Mesodermal cell (in vitro differentiated cells): ENCODE results near the gene TAGAP.
"Not testable (repeated sequence)": the region's sequence is repeated elsewhere in the genome, so short reads cannot be mapped to it uniquely, and the experiment has no call there.

Experiments
- H3K27ac ChIP-seq: 2 replicates; pipeline ENCODE4 v1.7.0; 2013; ENCODE audit warnings: mild to moderate bottlenecking, low read depth, low read length, moderate library complexity; ENCODE audit not compliant: severe bottlenecking
- H3K36me3 ChIP-seq: 2 replicates; pipeline ENCODE4 v1.7.1; 2013; ENCODE audit warnings: mild to moderate bottlenecking, low read length, moderate library complexity; ENCODE audit not compliant: control insufficient read depth, insufficient read depth
- H3K4me1 ChIP-seq: one replicate; pipeline ENCODE4 v1.7.1; 2013; ENCODE audit warnings: mild to moderate bottlenecking, low read length; ENCODE audit not compliant: insufficient read depth, control insufficient read depth, poor library complexity, severe bottlenecking
- H3K4me3 ChIP-seq: 2 replicates; pipeline ENCODE4 v1.7.0; 2013; ENCODE audit warnings: low read length, control low read depth, mild to moderate bottlenecking; ENCODE audit not compliant: insufficient read depth, poor library complexity, severe bottlenecking; ENCODE audit errors: extremely low read depth
- H3K9me3 ChIP-seq: 2 replicates; pipeline ENCODE4 v1.7.1; 2013; ENCODE audit warnings: mild to moderate bottlenecking, low read length, moderate library complexity; ENCODE audit not compliant: control insufficient read depth
- WGBS, 2 experiments: methylation state at CpG; one replicate each; pipeline ENCODE4 v1.1.5; 2013; ENCODE audit warnings: missing lambda C conversion rate in 2 of 2; ENCODE audit not compliant: insufficient coverage in 2 of 2; 5-methylcytosine and 5-hydroxymethylcytosine counted together

TAGAP gene

DNA sequence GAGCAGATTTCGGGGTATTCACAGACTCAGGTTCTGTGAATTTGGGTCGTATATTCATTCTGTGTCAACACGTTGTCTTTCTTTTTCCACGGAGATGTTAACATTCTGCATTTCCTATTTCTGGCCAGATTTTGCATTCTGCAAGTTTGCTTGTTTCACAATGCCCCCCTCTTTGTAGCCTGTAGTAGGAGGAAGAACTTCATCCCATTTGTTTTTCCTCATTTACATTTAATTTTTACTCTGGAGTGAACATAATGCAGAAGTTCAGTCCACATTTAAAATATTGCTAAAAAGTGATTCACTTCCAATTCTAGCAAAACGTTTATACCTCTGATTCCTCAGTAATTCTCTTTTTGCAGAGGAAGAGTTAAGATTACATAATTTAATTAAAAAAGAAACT, 12.9 kb downstream of the TAGAP start:
- H3K27ac ChIP-seq, result no peak overlapping the region
- no peaks in the 10 kb centered on the region for H3K9me3 ChIP-seq
- 90 to 97% methylated on average over 3 of the region's 5 CpGs for WGBS, 2 experiments
- no peaks in the 10 kb centered on the region for H3K4me1 ChIP-seq
- H3K36me3 ChIP-seq, result no peaks in the 10 kb centered on the region
- H3K4me3 ChIP-seq, result no peak overlapping the region

DNA sequence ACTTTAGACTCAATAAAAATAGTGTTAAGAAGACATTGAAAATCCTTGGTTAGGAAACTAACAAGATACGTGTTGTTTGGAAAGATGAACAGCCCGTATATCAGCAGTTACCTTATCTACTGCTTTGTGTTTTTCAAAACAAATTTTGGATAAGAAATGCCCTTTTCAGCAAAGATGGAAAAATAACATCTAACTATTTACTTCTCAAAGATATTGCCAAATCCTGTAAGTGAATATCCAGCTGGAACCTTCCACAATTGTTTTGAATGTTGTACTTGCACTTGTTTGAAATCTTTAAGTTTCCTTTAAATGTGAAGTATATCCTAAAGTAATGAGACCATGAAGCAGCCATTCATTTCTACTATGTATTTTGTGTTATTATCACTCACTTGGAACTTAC, 14.6 kb downstream of the TAGAP start:
- H3K27ac ChIP-seq, result no peak overlapping the region
- H3K36me3 ChIP-seq, result no peaks in the 10 kb centered on the region
- no peak overlapping the region for H3K4me3 ChIP-seq
- H3K9me3 ChIP-seq, result no peaks in the 10 kb centered on the region
- no CpG with 5 or more reads among the region's 2 CpGs for WGBS, 2 experiments
- H3K4me1 ChIP-seq, result no peaks in the 10 kb centered on the region

DNA sequence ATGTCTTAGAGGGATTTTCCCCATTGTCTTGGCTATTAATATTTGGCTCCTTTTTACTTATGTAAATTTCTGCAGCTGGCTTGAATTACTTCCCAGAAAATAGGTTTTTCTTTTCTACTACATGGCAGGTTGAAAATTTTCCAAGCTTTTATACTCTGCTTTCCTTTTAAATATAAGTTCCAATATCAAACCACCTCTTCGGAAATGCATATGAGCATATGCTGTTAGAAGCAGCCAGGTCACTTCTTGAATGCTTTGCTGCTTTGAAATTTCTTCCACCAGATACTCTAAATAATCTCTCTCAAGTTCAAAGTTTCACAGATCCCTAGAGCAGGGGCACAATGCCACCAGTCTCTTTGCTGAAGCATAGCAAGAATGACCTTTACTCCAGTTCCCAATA, 19.6 kb downstream of the TAGAP start:
- H3K9me3 ChIP-seq, result peaks cover 12% of the 10 kb centered on the region
- not testable (repeated sequence) for H3K36me3 ChIP-seq, H3K4me1 ChIP-seq, H3K27ac ChIP-seq, H3K4me3 ChIP-seq
- 75 to 100% methylated on average over 1 of the region's 1 CpG for WGBS, 2 experiments

DNA sequence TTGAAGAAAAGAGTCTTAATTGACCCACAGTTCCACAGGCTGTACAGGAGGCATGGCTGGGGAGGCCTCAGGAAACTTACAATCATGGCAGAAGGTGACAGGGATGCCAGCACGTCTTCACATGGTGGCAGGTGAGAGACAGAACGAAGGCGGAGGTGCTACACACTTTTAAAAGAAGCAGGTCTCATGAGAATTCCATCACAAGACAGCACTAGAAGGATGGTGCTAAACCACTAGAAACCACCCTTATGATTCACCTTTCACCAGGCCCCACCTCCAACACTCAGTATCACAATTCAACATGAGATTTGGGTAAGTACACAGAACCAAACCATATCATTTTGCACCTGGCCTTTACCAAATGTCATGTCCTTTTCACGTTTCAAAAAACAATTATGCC, 20.9 kb downstream of the TAGAP start:
- 81 to 94% methylated on average over 4 of the region's 4 CpGs for WGBS, 2 experiments
- Histone ChIP-seq H3K9me3 (peaks cover 12% of the 10 kb centered on the region), H3K4me3 (no peak overlapping the region), H3K4me1 (no peaks in the 10 kb centered on the region), H3K27ac (no peak overlapping the region), H3K36me3 (no peaks in the 10 kb centered on the region)

DNA sequence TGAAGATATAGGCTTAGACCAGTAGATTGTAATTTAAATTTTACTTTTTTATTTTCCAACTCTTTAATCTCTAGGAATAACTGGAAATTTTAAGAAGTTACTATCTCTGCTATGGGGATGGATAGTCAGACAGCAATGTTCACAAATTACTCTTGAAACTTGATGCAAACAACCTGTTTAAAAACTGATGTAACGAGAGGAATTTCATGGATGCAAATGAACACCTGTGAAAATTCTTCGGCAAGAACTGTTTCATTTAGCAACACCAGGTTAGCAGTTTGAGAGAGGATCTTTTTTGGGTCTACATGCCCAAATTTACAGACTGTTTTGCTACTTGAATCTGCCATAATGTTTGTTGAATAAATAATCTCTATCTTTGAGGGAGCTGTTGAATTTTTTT, 24.8 kb downstream of the TAGAP start:
- no peak overlapping the region for H3K27ac ChIP-seq
- H3K4me3 ChIP-seq, result no peak overlapping the region
- peaks cover 18% of the 10 kb centered on the region for H3K9me3 ChIP-seq
- 77 to 91% methylated on average over 2 of the region's 2 CpGs for WGBS, 2 experiments
- H3K36me3 ChIP-seq, result no peaks in the 10 kb centered on the region
- no peaks in the 10 kb centered on the region for H3K4me1 ChIP-seq

DNA sequence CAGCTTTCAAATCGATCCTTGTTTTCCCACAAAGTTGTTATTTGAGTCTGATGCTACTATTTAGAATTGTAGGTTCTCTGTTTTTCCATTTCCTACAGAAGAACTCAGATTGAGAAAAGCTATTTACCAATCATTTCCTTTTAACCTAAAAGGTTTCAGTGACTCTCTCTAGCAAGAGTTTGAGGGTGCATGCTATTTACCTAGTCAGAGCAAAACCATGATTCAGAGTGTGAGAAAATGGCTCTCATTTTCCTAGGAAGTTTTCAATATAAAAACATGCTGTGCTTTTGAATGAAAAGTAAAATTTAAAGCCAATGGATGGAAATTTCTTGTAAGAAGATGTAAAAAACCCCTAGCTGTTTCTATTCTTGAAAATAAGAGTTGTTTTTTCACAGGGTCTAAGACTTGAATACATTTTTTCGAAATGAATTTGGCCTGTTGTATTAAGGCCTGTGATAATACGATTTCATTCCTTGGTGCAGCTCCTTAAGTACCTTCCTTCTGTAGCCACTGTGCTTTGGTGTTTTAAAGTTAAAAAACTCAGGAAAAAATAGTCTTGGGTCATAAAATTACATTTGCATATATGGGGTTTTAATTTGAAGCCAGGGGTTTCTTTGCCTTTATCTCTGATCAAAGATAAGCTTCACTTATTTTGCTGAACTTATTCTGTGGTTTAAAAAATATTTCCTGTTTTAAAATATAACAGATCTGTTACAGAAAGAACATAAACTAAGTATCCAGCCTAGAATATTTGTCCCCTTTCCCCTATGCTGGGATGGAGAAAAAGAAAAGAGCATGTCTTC, 26.8 kb downstream of the TAGAP start:
- no peak overlapping the region for H3K27ac ChIP-seq
- no peaks in the 10 kb centered on the region for H3K36me3 ChIP-seq
- WGBS, 2 experiments, result 100% methylated on average over 1 of the region's 3 CpGs; no CpG with 5 or more reads in 1 of the 2 experiments
- H3K9me3 ChIP-seq, result peaks cover 8% of the 10 kb centered on the region
- no peaks in the 10 kb centered on the region for H3K4me1 ChIP-seq
- H3K4me3 ChIP-seq, result no peak overlapping the region

DNA sequence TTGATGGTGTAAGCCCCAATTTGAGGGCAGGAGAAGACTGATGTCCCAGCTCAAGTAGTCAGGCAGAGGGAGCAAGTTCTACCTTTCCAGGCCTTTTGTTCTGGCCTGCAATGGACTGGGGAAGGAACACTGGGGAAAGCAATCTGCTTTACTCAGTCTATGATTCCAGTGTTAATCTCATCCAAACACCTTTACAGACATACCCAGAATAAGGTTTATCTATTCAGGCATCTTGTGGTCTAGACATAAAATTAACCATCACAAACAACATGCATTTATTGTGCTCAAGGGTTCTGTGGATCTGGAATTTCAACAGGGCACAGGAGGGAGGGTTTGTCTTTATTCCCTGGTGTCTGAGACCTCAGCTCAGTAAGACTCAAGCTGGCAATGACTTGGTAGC, 30.4 kb downstream of the TAGAP start:
- Histone ChIP-seq H3K9me3 (peaks cover 8% of the 10 kb centered on the region), H3K36me3 (no peaks in the 10 kb centered on the region), H3K4me3 (no peak overlapping the region), H3K4me1 (no peaks in the 10 kb centered on the region), H3K27ac (no peak overlapping the region)

DNA sequence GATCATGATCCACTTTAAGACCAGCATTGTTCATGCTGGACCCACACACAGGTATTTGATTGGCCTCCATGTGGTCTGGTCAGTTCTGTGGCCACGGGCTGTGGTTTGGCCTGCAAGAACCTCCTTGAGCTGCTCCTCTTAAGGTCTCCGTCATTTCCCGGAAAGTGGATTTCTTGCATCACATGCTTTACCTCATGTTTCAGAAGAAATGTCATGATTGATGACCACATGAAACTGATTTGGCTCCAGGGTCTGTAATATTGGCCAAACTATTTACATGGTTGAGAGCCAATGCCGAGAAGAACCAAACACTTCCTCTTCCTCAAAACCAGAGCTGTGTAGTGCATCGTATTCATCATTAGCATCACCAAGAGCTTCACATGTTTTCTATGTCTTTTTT, 31.6 kb downstream of the TAGAP start:
- peaks cover 8% of the 10 kb centered on the region for H3K9me3 ChIP-seq
- no peak overlapping the region for H3K4me3 ChIP-seq
- H3K27ac ChIP-seq, result no peak overlapping the region
- no peaks in the 10 kb centered on the region for H3K4me1 ChIP-seq
- 95 to 100% methylated on average over 3 to 5 of the region's 5 CpGs for WGBS, 2 experiments
- H3K36me3 ChIP-seq, result no peaks in the 10 kb centered on the region

DNA sequence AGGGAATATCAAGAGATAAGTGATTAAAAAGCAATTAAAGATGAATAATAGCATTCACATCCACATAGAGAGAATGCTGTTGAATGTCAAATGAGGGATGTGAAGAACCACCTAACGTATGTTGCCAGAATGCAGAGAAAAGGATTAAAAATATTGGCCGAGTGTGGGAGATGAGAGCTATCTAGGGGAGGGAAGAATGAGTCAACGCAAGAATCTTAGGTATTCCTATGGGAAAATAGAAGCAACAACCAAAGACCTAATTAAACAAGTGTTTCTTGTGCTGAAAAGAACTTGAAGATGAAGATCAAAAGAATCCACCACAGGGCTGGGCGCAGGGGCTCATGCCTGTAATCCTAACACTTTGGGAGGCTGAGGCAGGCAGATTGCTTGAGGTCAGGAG, 32.6 kb downstream of the TAGAP start:
- Histone ChIP-seq H3K4me3 (no peak overlapping the region), H3K27ac (peak overlapping the region; percentile 36), H3K4me1 (no peaks in the 10 kb centered on the region), H3K36me3 (no peaks in the 10 kb centered on the region), H3K9me3 (peaks cover 8% of the 10 kb centered on the region)
- 82 to 92% methylated on average over 3 to 4 of the region's 4 CpGs for WGBS, 2 experiments

DNA sequence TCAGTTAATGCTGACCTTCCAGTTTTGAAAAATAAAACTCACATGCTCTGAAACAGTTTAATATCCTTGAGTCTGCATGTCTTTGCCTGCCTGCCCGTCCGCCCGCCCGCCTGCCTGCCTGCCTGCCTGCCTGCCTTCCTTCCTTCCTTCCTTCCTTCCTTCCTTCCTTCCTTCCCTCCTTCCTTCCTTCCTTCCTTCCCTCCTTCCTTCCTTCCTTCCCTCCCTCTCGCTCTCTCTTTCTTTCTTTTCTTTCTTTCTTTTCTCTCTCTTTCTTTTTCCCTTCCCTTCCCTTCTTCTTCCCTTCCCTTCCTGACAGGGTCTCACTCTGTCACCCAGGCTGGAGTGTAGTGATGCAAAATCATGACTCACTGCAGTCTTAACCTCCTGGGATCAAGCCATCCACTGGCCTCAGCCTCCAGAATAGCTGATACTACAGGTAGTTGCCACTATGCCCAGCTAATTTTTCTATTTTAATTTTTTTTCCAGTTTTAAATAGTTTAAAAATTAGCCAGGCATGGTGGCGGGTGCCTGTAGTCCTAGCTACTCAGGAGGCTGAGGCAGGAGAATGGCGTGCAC, 34.7 kb downstream of the TAGAP start:
- H3K4me3 ChIP-seq, H3K9me3 ChIP-seq, H3K36me3 ChIP-seq, H3K4me1 ChIP-seq, H3K27ac ChIP-seq: not testable (repeated sequence)
- 77 to 80% methylated on average over 6 to 7 of the region's 7 CpGs for WGBS, 2 experiments

DNA sequence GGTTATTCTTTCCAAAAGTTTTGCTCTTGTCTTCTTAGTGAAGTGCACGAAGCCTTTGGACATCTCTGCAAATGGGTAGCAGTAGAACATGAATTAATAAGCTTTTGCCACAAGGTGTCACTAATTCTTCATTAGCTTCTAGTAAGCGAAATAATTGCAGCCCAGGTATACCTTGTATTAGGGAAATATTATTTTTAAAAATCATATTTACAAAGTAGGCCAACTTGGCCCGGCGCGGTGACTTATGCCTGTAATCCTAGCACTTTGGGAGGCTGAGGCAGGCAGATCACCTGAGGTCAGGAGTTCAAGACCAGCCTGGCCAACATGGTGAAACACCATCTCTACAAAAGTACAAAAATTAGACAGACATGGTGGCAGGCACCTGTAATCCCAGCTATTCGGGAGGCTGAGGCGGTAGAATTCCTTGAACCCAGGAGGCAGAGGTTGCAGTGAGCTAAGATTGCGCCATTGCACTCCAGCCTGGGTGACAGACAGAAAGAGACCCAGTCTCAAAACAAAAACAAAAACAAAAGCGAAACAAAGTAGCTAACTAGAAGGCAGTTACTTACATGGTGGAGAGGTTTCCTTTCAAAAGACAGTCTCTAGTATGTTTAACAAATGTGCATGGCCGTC, 36.0 kb downstream of the TAGAP start:
- Histone ChIP-seq H3K4me3 (no peak overlapping the region), H3K9me3 (no peaks in the 10 kb centered on the region), H3K4me1 (no peaks in the 10 kb centered on the region), H3K36me3 (no peaks in the 10 kb centered on the region), H3K27ac (no peak overlapping the region)
- 88 to 89% methylated on average over 5 to 6 of the region's 10 CpGs for WGBS, 2 experiments
